ENCODE measurements around the gene LARGE1.

LARGE1 gene

GRCh38 chr22:33639588-33640254 is 280.6 kb downstream of the LARGE1 start:
- Histone ChIP-seq H3K9me2 (ENCODE audit: low read depth, low read length) (no peaks in the 10 kb centered on the region), H3K9ac (ENCODE audit: low read length) (no peak overlapping the region), H3K79me2 (ENCODE audit: insufficient read depth, low read length) (no peaks in the 10 kb centered on the region), H4K20me1 (ENCODE audit: insufficient read depth, low read length) (no peaks in the 10 kb centered on the region), H3K4me3 (ENCODE audit: low read depth, low read length, poor library complexity, severe bottlenecking) (no peak overlapping the region), H3K4me2 (ENCODE audit: low read length) (peak overlapping the region; percentile 20; the same call in 1 of the 2 replicates), H3K36me3 (ENCODE audit: insufficient read depth, low read length) (no peaks in the 10 kb centered on the region), H3K4me1 (ENCODE audit: insufficient read depth, low read length, severe bottlenecking) (peaks cover 24% of the 10 kb centered on the region), H3K27me3 (ENCODE audit: insufficient read depth, low read length) (no peaks in the 10 kb centered on the region), H3F3A (ENCODE audit: insufficient read depth, low read length) (no peaks in the 10 kb centered on the region), H3K27ac (ENCODE audit: low read depth, low read length, poor library complexity, severe bottlenecking) (peak overlapping the region; percentile 64), H2AFZ (ENCODE audit: low read length) (no peak overlapping the region), H3K9me3 (ENCODE audit: low read length) (no peaks in the 10 kb centered on the region)
- TF ChIP-seq EZH2 (IDR thresholded peaks at IDR 0.05; ENCODE audit: borderline replicate concordance, low read length) (no peak), CTCF (IDR thresholded peaks at IDR 0.05; ENCODE audit: low read length) (no peak)

DNA sequence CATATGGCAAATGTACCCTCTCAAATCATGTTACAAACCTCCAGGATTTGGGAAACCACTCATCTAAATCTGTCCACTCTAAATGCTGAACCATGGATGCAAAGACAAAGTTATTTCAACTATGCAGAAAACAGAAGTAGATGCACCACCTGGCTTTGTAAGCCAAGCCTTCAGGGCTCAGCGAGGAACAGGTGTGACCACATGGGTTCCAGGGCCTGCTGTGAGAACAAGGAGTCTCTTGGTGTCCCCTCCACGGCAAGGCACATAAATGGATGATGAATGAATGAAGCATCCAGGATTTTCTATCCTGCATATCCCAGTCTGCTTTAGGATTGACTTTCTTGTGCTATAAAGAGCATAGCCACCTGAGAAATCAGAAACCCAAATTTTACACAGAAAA is 284.5 kb downstream of the LARGE1 start:
- Histone ChIP-seq H3K9me2 (ENCODE audit: low read depth, low read length) (no peaks in the 10 kb centered on the region), H3K4me1 (ENCODE audit: insufficient read depth, low read length, severe bottlenecking) (peaks cover 14% of the 10 kb centered on the region), H3K4me2 (ENCODE audit: low read length) (no peak overlapping the region), H3K79me2 (ENCODE audit: insufficient read depth, low read length) (no peaks in the 10 kb centered on the region), H3K9ac (ENCODE audit: low read length) (no peak overlapping the region), H3K9me3 (ENCODE audit: low read length) (no peaks in the 10 kb centered on the region), H3K4me3 (ENCODE audit: low read depth, low read length, poor library complexity, severe bottlenecking) (no peak overlapping the region), H3F3A (ENCODE audit: insufficient read depth, low read length) (no peaks in the 10 kb centered on the region), H3K36me3 (ENCODE audit: insufficient read depth, low read length) (no peaks in the 10 kb centered on the region), H4K20me1 (ENCODE audit: insufficient read depth, low read length) (no peaks in the 10 kb centered on the region), H2AFZ (ENCODE audit: low read length) (no peak overlapping the region), H3K27me3 (ENCODE audit: insufficient read depth, low read length) (no peaks in the 10 kb centered on the region), H3K27ac (ENCODE audit: low read depth, low read length, poor library complexity, severe bottlenecking) (no peak overlapping the region)
- TF ChIP-seq CTCF (IDR thresholded peaks at IDR 0.05; ENCODE audit: low read length) (no peak), EZH2 (IDR thresholded peaks at IDR 0.05; ENCODE audit: borderline replicate concordance, low read length) (no peak)

DNA sequence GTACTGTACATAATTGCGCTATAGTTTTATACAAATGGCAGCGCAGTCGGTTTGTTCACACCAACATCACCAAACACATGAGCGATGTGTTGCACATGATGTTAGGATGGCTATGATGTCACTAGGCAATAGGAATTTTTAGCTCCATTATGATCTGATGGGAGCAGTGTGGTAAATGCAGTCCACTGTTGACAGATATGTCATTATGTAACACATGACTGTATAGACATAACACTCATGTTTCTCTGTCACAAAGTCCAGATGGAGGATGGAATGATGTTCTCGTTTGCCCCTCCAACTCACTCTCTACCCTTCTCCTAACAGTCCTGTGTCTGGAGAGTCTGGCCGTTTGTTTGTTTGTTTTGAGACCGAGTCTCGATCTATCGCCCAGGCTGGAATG is 288.5 kb downstream of the LARGE1 start:
- H2AFZ ChIP-seq (ENCODE audit: low read length), result no peak overlapping the region
- H3K27me3 ChIP-seq (ENCODE audit: insufficient read depth, low read length), result no peaks in the 10 kb centered on the region
- no peaks in the 10 kb centered on the region for H3K79me2 ChIP-seq (ENCODE audit: insufficient read depth, low read length)
- H3K9ac ChIP-seq (ENCODE audit: low read length), result no peak overlapping the region
- H3K4me3 ChIP-seq (ENCODE audit: low read depth, low read length, poor library complexity, severe bottlenecking), result no peak overlapping the region
- H3K4me2 ChIP-seq (ENCODE audit: low read length), result no peak overlapping the region
- no peak overlapping the region for H3K27ac ChIP-seq (ENCODE audit: low read depth, low read length, poor library complexity, severe bottlenecking)
- no peaks in the 10 kb centered on the region for H3K4me1 ChIP-seq (ENCODE audit: insufficient read depth, low read length, severe bottlenecking)
- H3K36me3 ChIP-seq (ENCODE audit: insufficient read depth, low read length), result no peaks in the 10 kb centered on the region
- H3K9me3 ChIP-seq (ENCODE audit: low read length), result no peaks in the 10 kb centered on the region
- H3K9me2 ChIP-seq (ENCODE audit: low read depth, low read length), result no peaks in the 10 kb centered on the region
- no peaks in the 10 kb centered on the region for H3F3A ChIP-seq (ENCODE audit: insufficient read depth, low read length)
- H4K20me1 ChIP-seq (ENCODE audit: insufficient read depth, low read length), result no peaks in the 10 kb centered on the region
- TF ChIP-seq EZH2 (IDR thresholded peaks at IDR 0.05; ENCODE audit: borderline replicate concordance, low read length), result no peak
- no peak for TF ChIP-seq CTCF (IDR thresholded peaks at IDR 0.05; ENCODE audit: low read length)
